ENCODE results near the gene NFATC2. TPM values are rescaled to one million over a fixed set of nuclear protein-coding genes. Genes with fewer than 3 reads are reported as not detected.

NFATC2 gene
- total RNA-seq, 1 experiment from 2014 or later = 5.0 TPM

DNA sequence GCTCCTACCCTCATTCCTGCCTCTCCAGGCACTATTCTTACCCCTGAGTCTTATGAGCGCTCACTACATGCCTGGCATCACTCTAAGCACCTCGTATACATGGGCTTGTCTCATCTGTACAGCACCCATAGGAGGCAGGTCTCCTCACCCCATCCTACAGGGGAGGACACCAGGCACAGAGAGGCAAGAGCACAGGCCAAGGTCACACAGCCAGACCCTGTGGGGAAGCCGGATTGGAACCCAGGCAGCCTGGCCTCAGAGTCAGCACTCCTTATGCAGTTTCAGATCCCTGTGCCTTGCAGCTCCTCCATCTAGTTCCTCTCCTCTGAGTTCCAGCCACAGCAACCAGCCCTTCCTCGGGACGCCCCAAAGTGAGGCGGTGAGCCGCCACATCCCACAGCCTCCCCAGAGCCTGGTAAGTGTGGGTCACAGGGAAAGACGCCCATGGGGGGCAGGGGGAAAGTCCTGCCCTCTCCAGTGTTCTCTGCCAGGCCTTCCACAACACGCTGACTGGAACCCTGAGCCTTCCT lies 103.3 kb downstream of the NFATC2 start:
- POLR2A ChIA-PET = no interaction called here
- intact Hi-C loops (cut with micrococcal nuclease) = no loop called here
- no TSS peak for BruUV-seq (replicated peaks)
- H3K27ac ChIP-seq (ENCODE audit: low read depth, low read length) = no peak overlapping the region
- no peaks in the 10 kb centered on the region for H3K27me3 ChIP-seq (ENCODE audit: insufficient read depth, low read length)
- RAD21 ChIA-PET (ENCODE audit: low non-redundant PET in 1 of 2, low total read pairs in 2 of 2, uncharacterized antibody in 2 of 2, unreplicated experiment in 2 of 2) = no interaction called here
- no peak for DNase-seq (ENCODE audit: low read depth, low spot score)
- ATAC-seq = no peak
- H3K9ac ChIP-seq (ENCODE audit: low read length) = no peak overlapping the region
- no peak overlapping the region for H3K4me3 ChIP-seq (replicated peaks in 1 of 2; ENCODE audit: low read depth in 1 of 2, low read length in 2 of 2)
- H3K36me3 ChIP-seq (ENCODE audit: control insufficient read depth in 1 of 2, insufficient read depth in 2 of 2, low read length in 2 of 2) = no peaks in the 10 kb centered on the region
- H2AFZ ChIP-seq (ENCODE audit: low read depth, low read length, poor library complexity, severe bottlenecking) = no peak overlapping the region
- no peak overlapping the region for H3K4me2 ChIP-seq (ENCODE audit: low read length)
- no peaks in the 10 kb centered on the region for H3K9me2 ChIP-seq (ENCODE audit: insufficient read depth)
- CTCF ChIA-PET = no interaction called here
- no peaks in the 10 kb centered on the region for H3K9me3 ChIP-seq (ENCODE audit: control insufficient read depth in 1 of 2, insufficient read depth in 1 of 2, low read depth in 1 of 2, low read length in 2 of 2)
- no peak for TF ChIP-seq POLR2AphosphoS5 (IDR thresholded peaks at IDR 0.05; ENCODE audit: low read depth, low read length)
- no peak for TF ChIP-seq JUND (IDR thresholded peaks at IDR 0.05)
- peaks cover 0 to 15% of the 10 kb centered on the region in 2 experiments; a peak in 2 of 4 replicates for H3K4me1 ChIP-seq (ENCODE audit: control insufficient read depth in 1 of 2, insufficient read depth in 2 of 2, low read length in 2 of 2)
- no peaks in the 10 kb centered on the region for H3K79me2 ChIP-seq (ENCODE audit: insufficient read depth, low read length)
- no peaks in the 10 kb centered on the region for H4K20me1 ChIP-seq (ENCODE audit: insufficient read depth)

DNA sequence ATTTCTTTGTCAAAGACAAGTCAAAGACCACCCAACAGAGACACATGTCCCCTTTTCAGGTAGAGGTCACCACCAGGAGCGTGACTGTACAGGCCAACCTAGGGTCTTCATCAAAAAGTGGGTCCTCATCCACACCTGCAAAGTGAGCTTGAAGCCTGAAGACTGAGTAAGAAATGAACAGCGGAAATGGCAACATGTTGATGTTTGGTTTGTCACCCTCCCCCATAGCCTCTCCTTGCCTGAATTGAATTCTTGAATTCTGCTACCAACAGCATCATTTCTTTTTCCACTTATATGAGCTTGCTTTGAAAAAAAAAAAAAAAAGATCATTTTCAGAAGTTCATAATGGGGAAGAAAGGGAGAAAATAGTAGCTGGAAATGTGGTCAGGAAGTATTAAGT lies 104.4 kb downstream of the NFATC2 start:
- H3K79me2 ChIP-seq (ENCODE audit: insufficient read depth, low read length) = no peaks in the 10 kb centered on the region
- ChIA-PET POLR2A (interaction anchor here (0.8 kb wide), 1 partner anchor 19 kb away, joined by 3 read pairs; no protein-coding TSS in a partner anchor), CTCF (interaction anchor here (1.2 kb wide), 1 partner anchor 52 kb away, joined by 3 read pairs; no protein-coding TSS in a partner anchor), RAD21 (ENCODE audit: low non-redundant PET in 1 of 2, low total read pairs in 2 of 2, uncharacterized antibody in 2 of 2, unreplicated experiment in 2 of 2) (no interaction called here)
- no peaks in the 10 kb centered on the region for H3K9me2 ChIP-seq (ENCODE audit: insufficient read depth)
- no peaks in the 10 kb centered on the region for H3K36me3 ChIP-seq (ENCODE audit: control insufficient read depth in 1 of 2, insufficient read depth in 2 of 2, low read length in 2 of 2)
- intact Hi-C loops (cut with micrococcal nuclease) = no loop called here
- H3K4me1 ChIP-seq (ENCODE audit: control insufficient read depth in 1 of 2, insufficient read depth in 2 of 2, low read length in 2 of 2) = peaks cover 0 to 15% of the 10 kb centered on the region in 2 experiments; a peak in 1 of 4 replicates
- no peaks in the 10 kb centered on the region for H3K9me3 ChIP-seq (ENCODE audit: control insufficient read depth in 1 of 2, insufficient read depth in 1 of 2, low read depth in 1 of 2, low read length in 2 of 2)
- H4K20me1 ChIP-seq (ENCODE audit: insufficient read depth) = no peaks in the 10 kb centered on the region
- H3K9ac ChIP-seq (ENCODE audit: low read length) = no peak overlapping the region
- no peak overlapping the region for H3K4me2 ChIP-seq (ENCODE audit: low read length)
- no TSS peak for BruUV-seq (replicated peaks)
- no peak overlapping the region for H2AFZ ChIP-seq (ENCODE audit: low read depth, low read length, poor library complexity, severe bottlenecking)
- H3K27ac ChIP-seq (ENCODE audit: low read depth, low read length) = no peak overlapping the region
- ATAC-seq (no peak), DNase-seq (ENCODE audit: low read depth, low spot score) (no peak)
- no peaks in the 10 kb centered on the region for H3K27me3 ChIP-seq (ENCODE audit: insufficient read depth, low read length)
- no peak overlapping the region for H3K4me3 ChIP-seq (replicated peaks in 1 of 2; ENCODE audit: low read depth in 1 of 2, low read length in 2 of 2)
- TF ChIP-seq, protein P1, sequence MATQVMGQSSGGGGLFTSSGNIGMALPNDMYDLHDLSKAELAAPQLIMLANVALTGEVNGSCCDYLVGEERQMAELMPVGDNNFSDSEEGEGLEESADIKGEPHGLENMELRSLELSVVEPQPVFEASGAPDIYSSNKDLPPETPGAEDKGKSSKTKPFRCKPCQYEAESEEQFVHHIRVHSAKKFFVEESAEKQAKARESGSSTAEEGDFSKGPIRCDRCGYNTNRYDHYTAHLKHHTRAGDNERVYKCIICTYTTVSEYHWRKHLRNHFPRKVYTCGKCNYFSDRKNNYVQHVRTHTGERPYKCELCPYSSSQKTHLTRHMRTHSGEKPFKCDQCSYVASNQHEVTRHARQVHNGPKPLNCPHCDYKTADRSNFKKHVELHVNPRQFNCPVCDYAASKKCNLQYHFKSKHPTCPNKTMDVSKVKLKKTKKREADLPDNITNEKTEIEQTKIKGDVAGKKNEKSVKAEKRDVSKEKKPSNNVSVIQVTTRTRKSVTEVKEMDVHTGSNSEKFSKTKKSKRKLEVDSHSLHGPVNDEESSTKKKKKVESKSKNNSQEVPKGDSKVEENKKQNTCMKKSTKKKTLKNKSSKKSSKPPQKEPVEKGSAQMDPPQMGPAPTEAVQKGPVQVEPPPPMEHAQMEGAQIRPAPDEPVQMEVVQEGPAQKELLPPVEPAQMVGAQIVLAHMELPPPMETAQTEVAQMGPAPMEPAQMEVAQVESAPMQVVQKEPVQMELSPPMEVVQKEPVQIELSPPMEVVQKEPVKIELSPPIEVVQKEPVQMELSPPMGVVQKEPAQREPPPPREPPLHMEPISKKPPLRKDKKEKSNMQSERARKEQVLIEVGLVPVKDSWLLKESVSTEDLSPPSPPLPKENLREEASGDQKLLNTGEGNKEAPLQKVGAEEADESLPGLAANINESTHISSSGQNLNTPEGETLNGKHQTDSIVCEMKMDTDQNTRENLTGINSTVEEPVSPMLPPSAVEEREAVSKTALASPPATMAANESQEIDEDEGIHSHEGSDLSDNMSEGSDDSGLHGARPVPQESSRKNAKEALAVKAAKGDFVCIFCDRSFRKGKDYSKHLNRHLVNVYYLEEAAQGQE (IDR thresholded peaks at IDR 0.05; ENCODE audit: low read depth) = no peak
- TF ChIP-seq SRF (IDR thresholded peaks at IDR 0.05; ENCODE audit: low read depth) (no peak), FOSL1 (IDR thresholded peaks at IDR 0.05; ENCODE audit: low read depth) (no peak), EZH2 (IDR thresholded peaks at IDR 0.05) (no peak), SIN3A (IDR thresholded peaks at IDR 0.05; ENCODE audit: low read depth) (no peak), YY1 (IDR thresholded peaks at IDR 0.05; ENCODE audit: extremely low read depth, insufficient replicate concordance, low read depth, low read length) (no peak), EGR1 (IDR thresholded peaks at IDR 0.05; ENCODE audit: low read depth) (no peak), SP1 (IDR thresholded peaks at IDR 0.05; ENCODE audit: low read depth) (no peak), RAD21 (IDR thresholded peaks at IDR 0.05; ENCODE audit: low read depth) (no peak)
- TF ChIP-seq, protein P2, sequence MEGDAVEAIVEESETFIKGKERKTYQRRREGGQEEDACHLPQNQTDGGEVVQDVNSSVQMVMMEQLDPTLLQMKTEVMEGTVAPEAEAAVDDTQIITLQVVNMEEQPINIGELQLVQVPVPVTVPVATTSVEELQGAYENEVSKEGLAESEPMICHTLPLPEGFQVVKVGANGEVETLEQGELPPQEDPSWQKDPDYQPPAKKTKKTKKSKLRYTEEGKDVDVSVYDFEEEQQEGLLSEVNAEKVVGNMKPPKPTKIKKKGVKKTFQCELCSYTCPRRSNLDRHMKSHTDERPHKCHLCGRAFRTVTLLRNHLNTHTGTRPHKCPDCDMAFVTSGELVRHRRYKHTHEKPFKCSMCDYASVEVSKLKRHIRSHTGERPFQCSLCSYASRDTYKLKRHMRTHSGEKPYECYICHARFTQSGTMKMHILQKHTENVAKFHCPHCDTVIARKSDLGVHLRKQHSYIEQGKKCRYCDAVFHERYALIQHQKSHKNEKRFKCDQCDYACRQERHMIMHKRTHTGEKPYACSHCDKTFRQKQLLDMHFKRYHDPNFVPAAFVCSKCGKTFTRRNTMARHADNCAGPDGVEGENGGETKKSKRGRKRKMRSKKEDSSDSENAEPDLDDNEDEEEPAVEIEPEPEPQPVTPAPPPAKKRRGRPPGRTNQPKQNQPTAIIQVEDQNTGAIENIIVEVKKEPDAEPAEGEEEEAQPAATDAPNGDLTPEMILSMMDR (IDR thresholded peaks at IDR 0.05 in 2 of 3, conservative IDR thresholded peaks at IDR 0.05 in 1 of 3; ENCODE audit: borderline replicate concordance in 1 of 3, insufficient read depth in 1 of 3, low read depth in 2 of 3, low read length in 2 of 3) = no peak

Measured in HCT116 (cell line).